Embryonic facial prominence (tissue), 1 donor: ENCODE data around the gene SEPHS2.
A peak's percentile ranks its signal among the peaks of the same experiment; 100 is the strongest.
"Not testable (repeated sequence)": the region's sequence is repeated elsewhere in the genome, so short reads cannot be mapped to it uniquely, and the experiment has no call there.

Experiments used
- DNase-seq: peaks from one replicate; pipeline ENCODE4 v3.0.0-alpha.2; 2016; ENCODE audit errors: extremely low spot score

The SEPHS2 gene

GRCh38 chr16:30398661-30399434, 46.8 kb downstream of the SEPHS2 start:
- DNase-seq = no peak

DNA sequence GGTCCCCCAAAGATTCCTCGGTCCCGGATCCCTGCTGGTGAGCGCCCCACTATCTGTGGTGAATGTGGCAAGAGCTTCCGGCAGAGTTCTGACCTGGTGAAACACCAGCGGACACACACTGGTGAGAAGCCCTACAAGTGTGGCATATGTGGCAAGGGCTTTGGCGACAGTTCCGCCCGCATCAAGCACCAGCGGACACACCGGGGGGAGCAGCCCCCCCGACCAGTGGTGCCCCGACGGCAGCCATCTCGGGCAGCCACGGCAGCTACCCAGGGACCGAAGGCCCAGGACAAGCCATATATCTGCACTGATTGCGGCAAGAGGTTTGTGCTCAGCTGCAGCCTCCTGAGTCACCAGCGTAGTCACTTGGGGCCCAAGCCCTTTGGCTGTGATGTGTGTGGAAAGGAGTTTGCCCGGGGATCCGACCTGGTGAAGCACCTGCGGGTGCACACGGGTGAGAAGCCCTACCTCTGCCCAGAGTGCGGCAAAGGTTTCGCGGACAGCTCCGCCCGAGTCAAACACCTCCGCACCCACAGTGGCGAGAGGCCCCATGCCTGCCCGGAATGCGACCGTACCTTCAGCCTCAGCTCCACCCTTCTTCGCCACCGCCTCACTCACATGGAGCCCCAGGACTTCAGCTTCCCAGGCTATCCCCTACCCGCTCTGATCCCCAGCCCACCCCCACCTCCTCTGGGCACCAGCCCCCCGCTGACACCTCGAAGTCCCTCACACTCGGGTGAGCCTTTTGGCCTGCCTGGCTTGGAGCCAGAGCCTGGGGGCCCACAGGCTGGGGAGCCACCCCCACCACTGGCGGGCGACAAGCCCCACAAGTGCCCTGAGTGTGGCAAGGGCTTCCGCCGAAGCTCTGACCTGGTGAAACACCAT, 47.7 kb downstream of the SEPHS2 start:
- DNase-seq = no peak

DNA sequence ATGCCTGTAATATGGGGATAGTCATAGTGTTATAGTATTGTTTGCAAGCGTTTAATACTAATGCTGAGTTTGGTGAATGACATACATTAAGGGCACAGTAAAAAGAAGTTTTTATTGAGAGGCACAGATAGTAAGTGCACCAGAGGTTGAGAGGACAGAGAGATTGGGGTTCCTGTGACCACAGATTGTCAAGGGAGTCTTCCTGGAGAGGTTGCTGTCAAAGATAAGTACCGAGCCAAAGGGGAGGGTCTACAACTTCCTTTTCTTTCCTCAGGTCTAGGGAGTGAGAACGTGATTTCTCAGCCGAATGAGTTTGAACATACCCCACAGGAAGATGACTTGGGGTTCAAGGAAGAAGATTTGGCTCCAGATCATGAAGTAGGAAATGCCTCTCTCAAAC, 48.6 kb downstream of the SEPHS2 start:
- no peak for DNase-seq

DNA sequence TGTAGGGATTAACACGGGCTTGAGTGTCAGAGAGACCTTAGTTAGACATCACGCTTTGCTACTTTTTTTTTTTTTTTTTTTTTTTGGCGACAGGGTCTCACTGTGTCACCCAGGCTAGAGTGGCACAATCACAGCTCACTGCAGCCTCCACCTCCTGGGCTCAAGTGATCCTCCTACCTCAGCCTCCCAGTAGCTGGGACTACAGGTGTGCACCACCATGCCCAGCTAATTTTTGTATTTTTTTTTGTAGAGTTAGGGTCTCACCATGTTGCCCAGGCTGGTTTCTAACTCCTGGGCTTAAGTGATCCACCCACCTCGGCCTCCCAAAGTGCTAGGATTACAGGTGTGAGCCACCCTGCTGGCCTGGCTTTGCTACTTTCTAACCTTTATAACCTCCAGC, 49.0 kb downstream of the SEPHS2 start:
- DNase-seq = not testable (repeated sequence)

GRCh38 chr16:30395992-30396585, 49.6 kb downstream of the SEPHS2 start:
- no peak for DNase-seq

DNA sequence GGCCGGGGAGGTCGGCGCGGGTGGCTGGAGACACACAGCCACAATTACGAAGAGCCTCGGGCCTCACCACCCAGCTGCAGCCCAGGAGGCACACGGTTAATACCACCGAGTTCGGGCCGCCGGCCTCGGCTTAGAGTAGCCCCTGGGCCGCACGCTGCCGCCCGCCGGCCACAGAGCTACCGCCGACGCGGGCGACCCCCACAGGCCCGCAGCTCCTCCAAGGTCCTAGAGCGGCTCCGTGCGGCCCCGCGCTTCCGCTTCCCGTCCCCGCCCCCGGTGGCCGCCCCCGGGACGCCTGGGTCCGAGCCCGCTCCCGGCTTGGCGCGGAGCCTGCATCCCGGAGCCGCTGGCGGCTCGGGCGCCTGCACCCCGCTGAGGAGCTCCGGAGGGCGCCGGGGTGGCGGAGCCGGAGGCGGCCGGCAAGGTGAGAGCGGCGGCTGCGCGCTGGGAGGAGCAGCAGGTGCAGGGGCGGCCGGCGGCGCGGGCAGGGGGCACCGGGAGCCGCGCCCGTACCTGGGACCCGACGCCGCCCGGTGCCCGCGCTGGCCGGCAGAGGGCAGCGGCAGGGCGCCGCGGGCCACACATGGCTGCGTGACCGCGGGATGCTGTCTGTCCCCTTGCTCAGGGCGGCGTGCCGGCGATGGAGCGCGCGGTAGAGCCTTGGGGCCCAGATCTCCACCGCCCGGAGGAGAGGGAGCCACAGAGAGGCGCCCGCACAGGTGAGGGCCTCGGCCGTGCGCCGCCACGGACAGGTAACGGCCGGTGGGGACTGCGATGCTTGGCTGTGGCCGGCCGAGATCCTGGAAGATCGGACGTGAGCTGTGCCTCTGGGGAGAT, 50.3 kb downstream of the SEPHS2 start, which contains the start of gene ZNF48:
Gene ZNF48 (plus strand): TSS at position 266 of the 837 bp plus-strand sequence. CDS start 375 bp downstream, at position 641.
- DNase-seq = peak; percentile 84

DNA sequence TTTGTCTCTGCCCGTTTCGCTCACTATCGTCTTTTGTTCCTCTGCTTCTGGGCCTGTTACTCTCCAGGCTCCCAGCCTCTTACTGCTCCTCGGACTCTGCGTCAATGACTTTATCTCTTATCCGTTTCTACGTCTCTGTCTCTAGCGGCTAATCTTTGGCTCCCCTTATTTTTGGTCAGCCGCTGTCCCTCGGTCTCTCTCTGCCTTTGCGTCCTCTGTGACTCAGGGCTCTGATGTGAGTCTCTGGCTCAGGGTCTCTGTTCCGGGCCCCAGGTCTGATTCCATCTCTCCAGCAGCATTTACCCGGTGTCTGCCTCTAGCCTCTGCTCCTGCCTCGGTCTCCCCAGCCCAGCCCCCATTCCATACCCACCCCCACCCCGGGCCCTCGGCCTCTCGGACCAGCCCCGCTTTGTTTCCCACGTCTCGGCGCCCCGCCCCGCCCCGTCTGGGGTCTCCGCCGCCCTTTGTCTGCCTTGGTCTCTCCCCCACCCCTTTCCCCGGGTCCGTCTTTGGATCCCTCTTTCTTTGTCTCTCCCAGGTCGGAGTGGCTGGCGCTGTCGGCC, 51.0 kb downstream of the SEPHS2 start:
- DNase-seq = no peak
